HG02973 (cell line): ENCODE results near the gene BUD31.
"Not testable (repeated sequence)": the region's sequence is repeated elsewhere in the genome, so short reads cannot be mapped to it uniquely, and the experiment has no call there.

Experiments used
- ATAC-seq: cut with Tn5 transposase; IDR thresholded peaks from one replicate; pipeline ENCODE4 v1.9.1; 2021; ENCODE audit warnings: moderate library complexity; ENCODE audit not compliant: unreplicated experiment

The BUD31 gene

DNA sequence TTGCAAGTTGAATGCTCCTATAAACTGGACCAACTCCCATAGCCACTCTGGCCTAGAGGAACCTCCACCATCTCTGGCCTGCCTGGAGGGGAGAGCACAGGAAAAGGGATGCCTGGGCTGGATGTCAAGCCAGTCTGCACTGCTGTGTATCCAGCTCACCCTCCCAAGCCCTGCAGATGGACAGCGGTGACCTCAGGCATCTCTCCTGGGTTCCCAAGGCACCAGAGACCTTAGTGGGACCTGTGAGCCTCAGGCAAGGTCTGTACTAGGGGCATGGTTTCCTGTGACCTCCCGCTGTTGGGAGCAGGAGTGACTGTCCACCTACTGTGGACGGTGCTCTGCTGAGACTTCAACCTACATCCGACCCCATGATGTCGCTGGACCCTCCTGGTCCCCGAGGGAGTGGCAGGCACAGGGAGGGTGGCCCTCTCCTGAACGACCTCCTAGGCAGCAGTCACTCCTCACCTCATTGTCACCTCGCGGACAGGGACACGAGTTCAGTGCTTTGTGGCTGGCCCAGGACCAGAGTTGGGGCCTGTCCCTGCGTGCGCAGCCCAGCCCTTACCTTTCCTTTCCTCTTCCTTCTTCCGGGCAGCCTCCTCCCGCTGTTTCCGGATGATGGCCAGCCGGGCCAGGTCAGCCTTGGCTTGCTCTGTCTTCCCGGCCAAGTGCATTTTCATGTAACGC is 11.3 kb upstream of the BUD31 start:
- ATAC-seq, result no peak

DNA sequence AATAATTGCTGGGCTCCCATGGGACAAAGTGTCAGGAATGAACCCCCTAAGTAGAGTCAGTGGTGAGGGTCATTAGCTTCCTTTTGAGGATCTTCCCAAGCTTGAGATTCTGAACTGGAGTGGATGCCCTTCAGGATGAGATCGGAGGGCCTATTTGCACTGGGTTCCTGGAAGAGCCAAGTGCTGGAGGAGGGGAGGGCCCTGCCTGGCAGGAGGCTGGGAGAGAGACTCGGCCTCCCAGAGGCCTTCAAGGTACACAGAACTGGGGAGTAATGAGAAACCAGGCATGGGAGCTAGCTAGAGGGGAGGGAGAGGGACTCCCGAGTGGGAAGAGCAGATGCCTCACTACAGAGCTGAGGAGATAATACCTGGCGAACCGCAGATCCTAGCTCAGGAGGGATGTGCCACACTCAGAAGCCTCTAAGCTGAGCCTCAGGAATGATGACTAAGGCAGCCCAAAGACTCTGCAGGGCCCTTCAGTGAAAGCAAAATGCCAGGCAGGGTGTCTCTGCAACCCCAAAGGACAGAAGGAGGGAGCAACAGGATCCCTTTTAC is 9.8 kb upstream of the BUD31 start:
- no peak for ATAC-seq

DNA sequence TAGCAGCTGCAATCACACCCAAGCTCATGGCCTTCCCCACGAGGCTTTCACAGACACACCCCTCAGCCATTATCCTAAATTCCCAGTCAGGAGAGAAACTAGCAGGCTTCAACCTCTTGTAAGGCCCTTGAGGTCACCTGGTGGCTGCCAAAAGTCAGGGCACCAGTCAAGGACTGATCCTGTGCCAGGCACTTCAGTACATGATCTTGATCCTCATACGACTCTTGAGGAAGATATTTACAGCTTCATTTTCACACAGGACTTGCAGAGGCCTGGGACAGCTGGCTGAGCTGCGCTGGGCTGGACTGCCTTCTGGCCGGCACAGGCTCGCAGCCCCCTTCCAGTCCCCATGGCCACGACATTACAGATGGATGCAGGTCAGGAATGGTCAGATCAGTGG is 9.2 kb upstream of the BUD31 start:
- no peak for ATAC-seq

DNA sequence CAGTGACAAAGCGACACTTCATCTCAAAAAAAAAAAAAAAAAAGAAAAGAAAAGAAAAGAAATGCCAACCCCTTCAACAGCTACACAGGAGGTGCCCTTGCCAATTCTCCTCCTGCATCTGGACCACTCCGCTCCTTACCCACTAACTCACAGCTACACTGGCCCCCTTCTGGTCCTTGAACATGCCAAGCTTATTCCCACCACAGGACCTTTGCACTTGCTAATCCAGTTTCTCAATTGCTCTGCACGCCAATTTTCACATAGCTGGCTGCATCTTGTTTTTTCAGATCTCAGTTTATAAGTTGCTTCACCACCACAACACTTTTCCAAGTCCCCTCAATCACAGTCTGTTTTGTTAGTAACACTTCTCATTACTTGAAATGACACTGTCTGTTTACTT is 5.9 kb upstream of the BUD31 start:
- no peak for ATAC-seq

DNA sequence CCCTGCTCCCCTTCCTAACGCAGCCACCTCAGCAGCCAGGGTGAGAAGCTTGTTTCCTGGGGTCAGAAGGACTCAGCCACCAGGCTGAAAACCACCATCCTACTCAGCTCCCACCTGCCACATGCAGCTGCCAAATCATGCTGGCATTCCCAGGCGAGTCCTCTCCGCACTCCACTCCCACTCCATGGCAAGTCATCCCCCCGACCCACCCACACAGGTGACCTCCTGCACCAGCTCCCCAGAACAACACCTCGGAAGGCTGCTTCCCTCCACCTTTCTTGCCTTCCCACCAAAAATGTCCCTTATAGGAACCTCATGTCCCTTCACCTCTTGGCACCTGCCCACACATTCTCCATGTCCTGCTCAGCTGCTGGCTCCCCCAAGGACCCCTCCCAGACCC is 5.0 kb upstream of the BUD31 start:
- ATAC-seq, result no peak

DNA sequence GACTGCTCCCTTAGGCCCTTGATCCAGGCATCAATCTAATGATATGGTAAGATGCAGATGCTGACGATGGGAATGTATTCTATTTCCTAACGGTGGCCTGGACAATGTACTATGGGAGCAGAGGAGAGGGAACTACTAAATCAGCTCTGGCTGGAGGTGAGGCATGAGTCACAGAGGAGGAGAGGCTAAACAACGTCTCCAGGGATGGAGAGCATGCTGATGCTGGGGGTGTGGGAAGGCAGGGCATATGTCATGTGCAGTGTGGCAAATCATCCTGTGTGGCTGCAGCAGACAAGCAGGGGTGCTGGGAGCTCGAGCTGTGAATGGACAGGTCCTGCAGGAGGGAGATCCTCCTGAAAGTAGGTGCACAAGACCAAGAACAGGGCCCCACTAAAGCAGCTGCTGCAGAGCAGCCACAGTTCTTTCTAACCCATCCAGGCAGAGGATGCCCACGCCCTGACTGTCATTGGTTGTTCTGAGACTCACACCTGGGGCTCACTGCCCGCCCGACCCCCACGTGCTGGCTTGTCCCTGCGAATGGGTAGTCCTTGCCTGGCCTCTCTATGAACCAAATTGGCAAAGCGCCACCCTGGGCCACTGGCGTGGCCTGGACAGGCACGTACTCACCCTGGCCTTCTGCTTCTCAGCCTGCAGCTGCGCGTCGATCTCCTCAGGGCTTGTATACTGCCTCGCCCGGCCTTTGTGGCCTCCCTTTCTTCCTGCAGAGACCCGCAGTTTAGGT is 4.4 kb upstream of the BUD31 start:
- ATAC-seq, result no peak

DNA sequence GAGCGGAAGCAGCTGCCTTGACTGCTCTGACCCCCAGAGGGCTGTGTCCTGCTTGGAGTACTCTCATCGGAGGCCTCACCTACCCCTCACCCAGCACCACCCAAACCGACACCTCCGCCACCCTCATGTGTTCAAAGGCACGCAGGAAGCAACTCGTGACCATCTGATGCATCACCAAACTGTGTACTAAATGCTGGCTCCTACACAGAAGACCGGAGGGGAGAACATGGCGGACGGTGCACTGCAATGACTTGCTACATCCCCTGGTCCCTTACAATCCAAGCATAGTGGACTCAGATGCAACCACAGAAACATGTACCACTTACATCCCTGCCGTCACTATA is 3.8 kb upstream of the BUD31 start:
- ATAC-seq, result no peak

DNA sequence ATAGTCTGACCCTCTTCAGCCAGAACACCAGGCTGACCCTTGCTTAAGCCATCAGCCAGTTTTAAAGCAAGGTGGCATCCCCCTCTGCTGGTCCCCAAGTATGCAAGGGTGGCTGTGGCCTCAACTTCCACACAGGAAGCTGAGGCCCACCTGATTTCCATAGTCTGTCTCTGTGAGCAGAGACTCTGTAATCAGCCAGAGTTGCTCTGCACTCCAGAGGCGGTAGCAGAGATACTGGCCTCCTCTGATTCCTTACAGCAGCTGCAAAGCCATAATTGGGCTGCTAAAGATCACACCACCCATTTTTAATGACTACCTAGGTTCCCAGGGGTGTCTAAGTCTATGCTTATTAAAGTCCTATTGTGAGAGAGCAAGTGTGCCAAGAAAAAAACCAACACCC is 2.2 kb upstream of the BUD31 start:
- no peak for ATAC-seq

DNA sequence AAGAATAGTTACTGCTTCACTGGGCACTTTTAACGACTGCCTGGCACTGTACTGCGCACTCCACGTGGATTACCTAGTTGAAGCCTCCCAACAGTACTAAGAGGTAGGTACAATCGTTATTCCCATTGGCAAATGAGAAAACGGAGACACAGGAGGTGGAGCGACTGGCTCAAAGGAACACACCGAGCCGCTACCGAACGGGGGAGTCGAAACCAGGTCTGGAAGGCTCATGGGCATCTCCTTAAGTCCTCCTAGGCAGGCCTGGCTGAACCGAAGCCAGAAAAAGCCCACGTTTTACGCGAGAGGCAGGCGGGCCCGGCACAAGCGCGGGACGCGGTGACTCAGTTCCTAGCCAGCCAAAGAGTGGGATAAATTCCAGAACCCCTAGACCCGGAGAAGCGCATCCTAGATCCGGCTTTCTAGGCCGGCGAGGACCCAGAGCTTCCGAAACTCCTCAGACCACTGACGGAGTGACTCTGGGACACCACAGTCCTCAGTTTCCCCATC is 844 bp upstream of the BUD31 start:
- peak; percentile 9 for ATAC-seq

DNA sequence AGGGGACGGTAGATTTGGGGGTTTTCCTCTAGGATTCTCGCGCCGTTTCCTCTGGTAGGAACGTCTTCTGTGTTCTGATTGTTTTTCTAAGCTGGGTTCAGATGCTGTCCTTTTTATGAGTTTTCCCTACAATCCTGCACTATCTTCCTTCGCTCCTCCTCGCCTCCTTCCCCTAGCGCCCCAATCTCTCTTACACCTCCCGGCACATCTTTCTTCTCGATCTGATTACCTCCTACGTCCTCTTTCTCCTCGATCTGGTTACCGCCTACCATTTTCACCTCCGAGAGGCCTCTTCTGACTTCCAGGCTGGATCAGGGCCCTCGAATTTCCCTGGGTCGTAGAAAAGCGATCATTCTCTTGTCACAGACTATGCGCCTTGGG is 413 bp downstream of the BUD31 start:
- peak; percentile 10 for ATAC-seq

DNA sequence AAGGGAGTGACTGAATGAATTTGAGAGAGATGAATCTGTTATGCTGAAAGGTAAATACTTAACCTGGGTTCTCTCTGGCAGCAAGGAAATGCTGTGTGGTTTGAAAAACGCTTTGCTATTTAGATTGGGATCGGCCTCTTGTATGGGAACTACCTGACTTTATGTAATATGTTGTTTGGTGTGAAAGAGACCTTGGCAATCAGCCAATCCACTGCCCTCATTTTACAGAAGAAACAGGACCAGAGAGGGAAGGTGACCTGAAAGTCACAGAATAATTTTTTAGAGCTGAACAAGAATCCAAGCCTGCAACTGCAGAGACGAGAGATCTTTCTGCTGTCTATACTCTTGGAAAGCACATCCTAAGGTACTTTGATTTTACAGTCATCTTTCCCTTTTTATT is 1.0 kb downstream of the BUD31 start:
- ATAC-seq, result no peak

DNA sequence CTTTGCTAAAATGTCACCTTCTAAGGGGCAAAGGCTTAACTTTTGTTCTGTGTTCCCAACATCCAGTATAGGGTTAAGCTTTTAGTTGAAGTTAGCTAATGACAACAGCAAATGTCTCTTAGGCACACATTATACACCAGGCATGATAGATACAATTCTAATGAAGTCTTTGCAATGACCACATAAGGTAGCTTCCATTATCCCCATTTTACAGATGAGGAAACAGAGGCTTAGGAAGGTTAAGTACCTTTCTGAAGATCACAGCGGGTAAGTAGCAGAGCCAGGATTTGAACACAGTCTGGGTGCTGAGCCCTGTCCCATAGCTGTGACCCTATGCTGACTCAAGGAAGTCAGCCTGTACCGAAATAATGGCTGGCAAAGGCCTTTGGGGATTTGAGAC is 1.9 kb downstream of the BUD31 start:
- no peak for ATAC-seq

DNA sequence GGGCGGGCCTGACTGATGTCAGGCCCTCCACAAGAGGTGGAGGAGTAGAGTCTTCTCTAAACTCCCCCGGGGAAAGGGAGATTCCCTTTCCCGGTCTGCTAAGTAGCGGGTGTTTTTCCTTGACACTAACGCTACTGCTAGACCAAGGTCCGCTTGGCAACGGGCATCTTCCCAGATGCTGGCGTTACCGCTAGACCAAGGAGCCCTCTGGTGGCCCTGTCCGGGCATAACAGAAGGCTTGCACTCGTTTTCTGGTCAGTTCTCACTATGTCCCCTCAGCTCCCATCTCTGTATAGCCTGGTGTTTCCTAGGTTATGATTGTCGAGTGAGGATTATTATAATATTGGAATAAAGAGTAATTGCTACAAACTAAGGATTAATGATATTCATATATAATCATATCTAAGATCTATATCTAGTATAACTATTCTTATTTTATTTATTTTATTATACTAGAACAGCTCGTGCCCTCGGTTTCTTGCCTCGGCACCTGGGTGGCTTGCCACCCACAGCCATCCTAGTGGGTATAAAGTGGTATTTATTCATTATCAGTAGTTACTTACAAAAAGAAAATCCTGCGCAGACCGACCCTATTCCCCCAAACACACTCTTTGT is 6.9 kb downstream of the BUD31 start:
- not testable (repeated sequence) for ATAC-seq

DNA sequence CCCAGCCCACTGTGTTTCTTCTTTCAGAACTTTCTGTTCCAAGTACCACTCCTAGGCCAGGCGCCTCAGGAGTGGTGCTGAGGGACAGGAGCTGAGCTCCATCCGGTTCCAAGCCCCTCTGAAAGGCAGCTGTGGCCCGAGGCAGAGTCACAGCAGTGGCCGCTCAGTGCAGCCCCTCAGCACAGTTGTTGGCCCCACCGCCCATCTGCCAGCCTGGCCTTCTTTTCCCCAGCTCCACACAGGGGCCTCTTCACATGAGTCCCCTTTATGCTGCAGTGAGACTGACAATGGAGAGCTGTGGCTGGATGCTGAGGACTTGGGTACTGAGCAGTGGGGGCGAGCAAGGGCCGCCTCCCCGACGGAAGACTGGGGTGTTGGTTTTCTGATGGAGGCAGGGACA is 9.5 kb downstream of the BUD31 start:
- no peak for ATAC-seq

DNA sequence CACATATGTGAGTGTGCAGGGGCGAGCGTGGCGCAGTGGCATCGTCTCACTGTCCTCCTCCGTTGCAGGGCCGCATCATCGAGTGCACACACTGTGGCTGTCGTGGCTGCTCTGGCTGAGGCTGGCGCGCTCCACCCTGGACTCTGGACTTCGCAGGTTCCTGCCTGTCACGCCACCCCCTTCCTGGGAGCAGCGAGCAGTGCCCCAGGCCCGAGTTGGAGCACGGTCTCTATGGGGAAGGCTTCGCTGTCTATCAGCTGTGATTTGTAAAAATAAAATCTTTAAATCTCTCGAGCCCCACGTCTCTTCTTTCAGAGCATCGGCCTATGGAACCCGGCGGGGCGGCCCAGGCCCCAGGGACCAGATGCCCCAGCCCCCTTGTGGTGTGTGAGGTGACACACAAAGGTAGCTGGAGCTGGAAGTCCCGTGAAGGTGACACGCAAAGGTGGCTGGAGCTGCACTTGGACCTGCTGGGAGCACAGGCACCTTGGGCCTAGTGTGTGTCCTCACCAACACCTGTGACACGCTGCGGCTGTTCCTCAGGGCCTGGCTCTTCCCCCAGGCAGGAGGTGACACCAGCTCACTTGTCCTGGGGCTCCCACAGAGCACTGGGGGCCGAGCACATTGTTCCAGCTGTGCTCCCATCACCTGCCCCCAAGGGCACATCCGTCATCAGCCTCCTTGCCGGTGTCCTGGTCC is 10.7 kb downstream of the BUD31 start:
- no peak for ATAC-seq

DNA sequence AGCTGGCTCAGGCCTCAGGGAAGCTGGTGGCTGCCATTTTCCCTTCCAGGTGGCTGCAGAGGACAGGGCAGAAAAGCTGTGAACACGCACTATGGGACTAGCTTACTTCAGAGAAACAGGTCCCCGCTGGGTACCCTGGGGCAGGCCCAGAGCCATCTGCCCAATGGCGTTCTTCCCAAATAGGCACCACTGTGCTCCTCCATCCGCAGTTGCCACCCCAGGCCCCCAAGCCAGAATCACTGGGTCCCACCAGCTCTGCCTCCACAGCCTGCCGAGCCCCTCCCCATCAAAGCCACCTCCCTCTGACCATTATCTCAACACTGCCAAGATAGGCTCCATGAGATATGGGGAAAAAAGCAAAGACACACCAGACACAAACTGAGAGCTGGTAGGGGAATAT is 11.4 kb downstream of the BUD31 start:
- no peak for ATAC-seq

DNA sequence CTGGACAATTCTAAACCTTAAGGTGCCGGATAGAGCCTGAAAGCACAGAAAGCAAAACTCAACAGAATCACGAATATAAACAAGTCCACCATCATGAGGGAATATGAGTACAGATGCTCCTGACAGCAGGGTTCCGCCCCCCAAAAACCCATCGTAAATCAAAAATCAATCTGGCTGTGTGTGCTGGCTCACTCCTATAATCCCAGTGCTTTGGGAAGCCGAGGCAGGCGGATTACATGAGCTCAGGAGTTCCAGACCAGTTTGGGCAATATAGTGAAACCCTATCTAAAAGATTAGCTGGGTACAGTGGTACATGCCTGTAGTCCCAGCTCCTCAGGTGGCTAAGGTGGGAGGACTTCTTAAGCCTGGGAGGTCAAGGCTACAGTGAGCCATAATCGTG is 12.2 kb downstream of the BUD31 start:
- ATAC-seq, result no peak

DNA sequence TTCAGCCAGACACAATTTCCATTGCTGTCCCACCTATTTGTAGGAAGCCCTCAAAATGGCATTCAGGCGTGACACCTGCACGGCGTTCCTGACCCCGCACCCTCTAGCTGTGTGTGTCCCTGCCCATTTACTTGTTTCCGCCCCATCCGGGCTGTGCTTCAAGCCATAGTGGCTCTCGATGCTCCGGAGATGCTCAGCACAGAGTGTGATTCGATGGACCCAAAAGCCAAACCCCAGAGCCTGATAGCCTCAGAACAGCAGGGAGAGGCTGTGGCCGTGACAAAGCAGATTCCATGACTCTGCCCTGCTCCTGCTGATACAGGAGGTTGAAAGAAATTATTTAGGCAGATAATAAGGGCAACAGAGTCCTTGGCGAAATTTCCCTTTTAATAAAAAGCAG is 13.4 kb downstream of the BUD31 start:
- no peak for ATAC-seq

DNA sequence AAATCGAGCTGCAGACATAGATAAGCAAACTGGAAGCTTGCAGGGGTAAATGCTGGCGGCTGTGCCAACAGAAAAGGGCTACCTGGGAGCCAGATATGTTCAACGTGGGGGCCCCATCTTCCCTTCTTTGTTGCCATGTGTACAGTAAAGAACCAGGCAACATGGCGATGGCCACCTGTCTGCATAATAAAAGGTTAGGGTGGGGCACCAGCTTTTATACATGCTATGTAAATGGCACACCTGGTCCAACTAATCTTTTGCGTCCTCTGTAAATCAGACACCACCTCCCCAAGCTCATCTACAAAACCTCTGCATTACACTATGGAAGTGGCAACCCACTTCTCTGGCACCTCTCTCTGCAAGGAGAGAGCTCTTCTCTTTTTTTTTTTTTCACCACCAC is 13.9 kb downstream of the BUD31 start:
- ATAC-seq, result no peak

DNA sequence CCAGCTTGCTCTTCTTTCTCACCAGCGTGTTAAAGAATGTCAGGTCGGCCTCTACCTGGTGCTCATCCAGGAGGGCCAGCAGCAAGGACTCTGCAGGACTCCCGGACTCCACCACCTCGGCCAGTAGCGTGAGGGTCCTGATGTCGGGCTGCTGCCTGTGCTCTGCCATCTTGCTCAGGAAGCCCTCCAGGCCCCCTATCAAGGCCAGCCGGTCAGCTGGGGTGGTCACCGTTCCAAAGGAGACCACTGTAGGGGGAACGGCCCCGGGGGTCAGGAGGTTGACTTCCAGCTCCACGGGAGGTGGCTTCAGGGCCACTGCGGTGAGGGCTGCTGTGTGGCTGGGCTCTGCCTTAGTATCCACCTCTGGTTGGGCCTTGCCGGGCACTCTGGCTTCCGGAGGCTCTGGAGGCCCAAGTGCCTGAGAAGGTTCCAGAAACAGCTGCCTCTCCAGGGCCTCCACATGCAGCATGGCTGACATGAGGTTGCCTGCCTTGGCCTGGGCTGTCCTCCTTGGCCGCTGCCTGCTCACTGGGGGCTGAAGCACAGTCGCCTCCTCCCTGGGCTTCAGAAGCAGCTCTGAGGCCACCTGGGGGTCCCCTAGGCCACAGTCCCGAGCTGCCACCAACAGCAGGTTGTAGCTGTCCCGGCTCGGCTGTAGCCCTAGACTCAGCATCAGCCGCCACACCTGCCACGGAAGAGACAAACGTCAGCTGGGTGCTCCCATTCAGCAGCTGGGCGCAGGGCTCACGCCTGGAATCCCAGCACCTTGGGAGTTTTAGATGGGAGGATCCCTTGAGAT is 16.4 kb downstream of the BUD31 start:
- ATAC-seq, result no peak
